ENCODE measurements around the gene IER5.

GRCh38 chr1:181104042-181104789 is 15.7 kb downstream of the IER5 start:
- no peak for TF ChIP-seq CTCF (IDR thresholded peaks at IDR 0.05; ENCODE audit: insufficient read depth, low read length)
- TF ChIP-seq, protein P1, sequence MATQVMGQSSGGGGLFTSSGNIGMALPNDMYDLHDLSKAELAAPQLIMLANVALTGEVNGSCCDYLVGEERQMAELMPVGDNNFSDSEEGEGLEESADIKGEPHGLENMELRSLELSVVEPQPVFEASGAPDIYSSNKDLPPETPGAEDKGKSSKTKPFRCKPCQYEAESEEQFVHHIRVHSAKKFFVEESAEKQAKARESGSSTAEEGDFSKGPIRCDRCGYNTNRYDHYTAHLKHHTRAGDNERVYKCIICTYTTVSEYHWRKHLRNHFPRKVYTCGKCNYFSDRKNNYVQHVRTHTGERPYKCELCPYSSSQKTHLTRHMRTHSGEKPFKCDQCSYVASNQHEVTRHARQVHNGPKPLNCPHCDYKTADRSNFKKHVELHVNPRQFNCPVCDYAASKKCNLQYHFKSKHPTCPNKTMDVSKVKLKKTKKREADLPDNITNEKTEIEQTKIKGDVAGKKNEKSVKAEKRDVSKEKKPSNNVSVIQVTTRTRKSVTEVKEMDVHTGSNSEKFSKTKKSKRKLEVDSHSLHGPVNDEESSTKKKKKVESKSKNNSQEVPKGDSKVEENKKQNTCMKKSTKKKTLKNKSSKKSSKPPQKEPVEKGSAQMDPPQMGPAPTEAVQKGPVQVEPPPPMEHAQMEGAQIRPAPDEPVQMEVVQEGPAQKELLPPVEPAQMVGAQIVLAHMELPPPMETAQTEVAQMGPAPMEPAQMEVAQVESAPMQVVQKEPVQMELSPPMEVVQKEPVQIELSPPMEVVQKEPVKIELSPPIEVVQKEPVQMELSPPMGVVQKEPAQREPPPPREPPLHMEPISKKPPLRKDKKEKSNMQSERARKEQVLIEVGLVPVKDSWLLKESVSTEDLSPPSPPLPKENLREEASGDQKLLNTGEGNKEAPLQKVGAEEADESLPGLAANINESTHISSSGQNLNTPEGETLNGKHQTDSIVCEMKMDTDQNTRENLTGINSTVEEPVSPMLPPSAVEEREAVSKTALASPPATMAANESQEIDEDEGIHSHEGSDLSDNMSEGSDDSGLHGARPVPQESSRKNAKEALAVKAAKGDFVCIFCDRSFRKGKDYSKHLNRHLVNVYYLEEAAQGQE (IDR thresholded peaks at IDR 0.05; ENCODE audit: insufficient replicate concordance, low read depth): no peak

Measured in HL-60 (cell line).